Epidermal melanocyte (primary cell): ENCODE data around the gene GAL.

Source experiments
- DNase-seq: peaks from one replicate; pipeline ENCODE4 v3.0.0; 2011; ENCODE audit warnings: low spot score; ENCODE audit not compliant: insufficient read length

Gene GAL

GRCh38 chr11:68707527-68707926, 23.2 kb downstream of the GAL start:
- DNase-seq: no peak

GRCh38 chr11:68709062-68709461, 24.7 kb downstream of the GAL start:
- DNase-seq: no peak

GRCh38 chr11:68710409-68710808, 26.1 kb downstream of the GAL start:
- DNase-seq: no peak

GRCh38 chr11:68711114-68711513, 26.8 kb downstream of the GAL start:
- no peak for DNase-seq

- DNase-seq: no peak
These were observed 29.9 kb downstream of the GAL start for GRCh38 chr11:68714060-68714856.

DNA sequence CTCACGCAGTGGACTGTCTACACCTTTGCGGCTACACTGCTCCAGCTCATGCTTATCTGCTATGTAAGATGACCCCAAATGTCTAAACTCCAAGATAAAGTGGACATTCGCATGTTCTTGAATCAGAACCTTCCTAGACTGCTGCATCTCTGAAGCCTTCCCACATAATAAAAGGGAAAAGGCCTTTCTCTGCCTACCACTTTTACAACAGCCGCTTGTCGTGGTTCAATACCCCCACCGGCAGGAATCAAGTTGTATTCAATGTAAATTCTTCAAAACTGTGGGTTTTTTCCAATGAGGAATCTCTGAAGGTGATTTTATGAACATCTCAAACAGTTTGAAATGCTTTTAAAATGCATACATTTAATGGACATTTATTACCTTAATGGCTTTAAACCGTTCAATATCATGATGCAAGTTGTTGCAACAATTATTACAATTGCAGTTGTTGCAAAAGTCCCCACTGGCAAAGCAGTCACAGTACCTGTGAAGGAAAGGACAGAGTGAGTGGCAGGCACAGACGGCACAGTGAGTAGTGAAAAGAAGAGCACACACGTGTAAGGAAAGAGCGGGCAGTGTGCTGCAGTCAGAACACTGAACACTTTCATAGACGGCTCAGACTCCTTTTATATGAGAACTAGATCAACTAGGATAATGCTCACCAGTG, 31.2 kb downstream of the GAL start:
- DNase-seq: no peak

DNA sequence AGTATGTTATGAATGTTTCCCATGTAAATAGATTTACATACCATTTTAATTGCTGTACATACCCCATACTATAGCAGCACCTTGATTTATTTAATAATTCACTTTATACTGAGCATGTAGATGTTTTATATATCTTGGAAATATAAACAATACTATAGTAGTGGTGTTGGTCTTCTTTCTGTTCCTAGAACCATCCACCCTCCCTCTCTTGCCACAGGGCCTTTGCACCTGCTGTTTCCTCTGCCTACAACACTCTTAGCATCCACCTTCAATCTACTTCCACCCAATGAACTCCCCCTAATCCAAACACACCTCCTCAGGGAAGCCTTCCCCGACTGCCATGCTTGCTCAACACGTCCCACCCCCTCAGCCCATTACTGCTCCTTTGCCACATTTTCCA, 36.7 kb downstream of the GAL start:
- DNase-seq: no peak

GRCh38 chr11:68722143-68722542, 37.8 kb downstream of the GAL start:
- DNase-seq: no peak

DNA sequence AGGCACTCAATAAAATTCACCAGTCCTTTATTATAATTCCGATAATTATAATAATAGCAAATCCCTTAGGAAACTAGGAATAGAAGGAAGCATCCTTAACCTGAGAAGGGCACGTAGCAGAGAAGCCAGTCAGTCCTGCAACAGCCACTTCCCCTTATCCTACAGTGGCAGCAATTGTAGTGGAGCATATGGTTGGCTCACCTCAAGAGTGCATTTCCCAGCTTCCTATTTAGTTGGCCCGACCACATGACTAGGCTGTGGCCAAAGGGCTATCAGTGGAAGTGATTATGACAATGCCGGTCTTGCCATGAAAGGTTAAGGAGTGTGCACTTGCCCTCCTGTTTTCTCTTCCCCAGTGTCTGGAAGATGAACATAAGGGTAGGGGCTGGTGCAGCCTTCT, 39.9 kb downstream of the GAL start:
- no peak for DNase-seq

GRCh38 chr11:68727783-68728182, 43.4 kb downstream of the GAL start:
- no peak for DNase-seq

- DNase-seq: no peak
These were observed 49.8 kb downstream of the GAL start for GRCh38 chr11:68734111-68734510.

DNA sequence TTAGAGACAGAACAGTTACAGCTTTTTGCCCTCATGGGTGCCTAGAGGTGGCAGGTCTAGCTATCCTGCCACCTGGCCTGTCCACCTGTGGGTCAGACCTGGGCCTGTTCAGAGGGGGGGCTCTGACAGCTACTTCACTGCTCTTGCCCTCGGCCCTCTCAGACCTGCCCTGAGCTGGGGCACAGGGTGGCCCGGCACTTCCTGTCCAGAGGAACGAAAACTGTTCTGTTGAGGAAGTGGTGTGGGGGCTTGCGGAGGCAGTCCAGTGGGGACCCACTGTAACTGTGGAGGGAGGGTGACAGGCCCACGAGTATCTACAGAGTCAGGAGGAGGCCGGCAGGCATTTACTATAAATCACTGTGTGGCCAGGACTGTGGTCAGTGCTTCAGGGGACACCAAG, 50.8 kb downstream of the GAL start:
- no peak for DNase-seq

GRCh38 chr11:68735646-68736045, 51.3 kb downstream of the GAL start:
- no peak for DNase-seq
